GM21717 (cell line): ENCODE results near the gene CACNG4.
A peak's percentile ranks its signal among the peaks of the same experiment; 100 is the strongest.

ENCODE experiments used
- ATAC-seq: cut with Tn5 transposase; IDR thresholded peaks from one replicate; pipeline ENCODE4 v1.9.1; 2021; ENCODE audit warnings: mild to moderate bottlenecking, moderate library complexity; ENCODE audit not compliant: unreplicated experiment

Gene CACNG4

DNA sequence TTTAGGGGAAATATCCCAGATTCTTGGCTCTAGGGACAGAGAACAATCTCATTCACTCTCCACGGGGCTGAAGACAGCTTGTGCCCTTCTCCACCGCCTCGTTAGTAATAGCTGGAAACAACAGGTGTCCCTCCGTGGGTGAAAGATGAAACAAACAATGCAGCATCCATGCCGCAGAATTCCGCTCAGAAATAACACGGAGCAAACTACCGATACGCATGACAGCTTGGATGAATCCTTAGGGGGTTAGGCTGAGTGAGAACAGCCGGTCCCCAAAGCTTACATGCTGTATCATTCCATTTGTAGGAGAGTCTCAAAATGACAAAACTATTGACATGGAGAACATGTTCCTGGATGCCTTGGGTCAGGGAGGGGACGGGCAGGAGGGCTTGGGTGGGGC lies 50.5 kb downstream of the CACNG4 start:
- ATAC-seq: no peak

DNA sequence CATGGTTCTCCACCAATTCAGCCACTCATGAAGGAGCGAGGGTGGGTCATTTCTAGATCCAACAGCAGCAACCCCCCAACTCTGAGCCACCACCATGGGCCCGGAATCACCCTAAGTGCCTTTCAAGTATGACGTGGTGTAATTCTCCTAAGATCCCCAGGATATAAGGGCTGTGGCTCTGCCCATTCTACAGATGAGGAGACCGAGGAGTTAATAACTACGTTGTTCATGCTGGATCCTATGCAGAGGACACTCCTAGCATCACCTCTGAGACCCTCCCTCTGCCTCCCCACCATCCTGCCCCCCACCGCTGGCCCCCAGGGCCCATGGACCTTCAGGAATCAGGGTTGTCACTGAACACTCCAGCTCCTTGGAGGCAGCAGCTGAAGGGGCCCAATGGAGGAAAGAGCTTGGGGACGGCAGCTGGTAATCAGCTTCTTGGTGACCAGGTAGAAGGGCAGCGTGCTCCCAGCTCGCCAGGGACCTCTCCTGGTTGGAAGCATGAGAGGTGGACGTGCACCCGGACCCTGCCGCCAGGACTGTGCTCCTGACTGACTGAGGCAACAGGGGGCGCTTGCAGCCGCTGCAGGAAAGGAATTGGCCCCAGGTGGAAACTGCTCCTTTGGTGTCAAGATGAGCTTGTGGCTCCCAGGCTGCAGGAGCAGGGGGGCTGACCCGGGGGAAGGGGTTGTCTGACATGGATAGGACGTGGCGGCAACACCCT lies 51.7 kb downstream of the CACNG4 start:
- ATAC-seq: no peak

- no peak for ATAC-seq
Observed at GRCh38 chr17:67017910-67018309, 53.4 kb downstream of the CACNG4 start.

DNA sequence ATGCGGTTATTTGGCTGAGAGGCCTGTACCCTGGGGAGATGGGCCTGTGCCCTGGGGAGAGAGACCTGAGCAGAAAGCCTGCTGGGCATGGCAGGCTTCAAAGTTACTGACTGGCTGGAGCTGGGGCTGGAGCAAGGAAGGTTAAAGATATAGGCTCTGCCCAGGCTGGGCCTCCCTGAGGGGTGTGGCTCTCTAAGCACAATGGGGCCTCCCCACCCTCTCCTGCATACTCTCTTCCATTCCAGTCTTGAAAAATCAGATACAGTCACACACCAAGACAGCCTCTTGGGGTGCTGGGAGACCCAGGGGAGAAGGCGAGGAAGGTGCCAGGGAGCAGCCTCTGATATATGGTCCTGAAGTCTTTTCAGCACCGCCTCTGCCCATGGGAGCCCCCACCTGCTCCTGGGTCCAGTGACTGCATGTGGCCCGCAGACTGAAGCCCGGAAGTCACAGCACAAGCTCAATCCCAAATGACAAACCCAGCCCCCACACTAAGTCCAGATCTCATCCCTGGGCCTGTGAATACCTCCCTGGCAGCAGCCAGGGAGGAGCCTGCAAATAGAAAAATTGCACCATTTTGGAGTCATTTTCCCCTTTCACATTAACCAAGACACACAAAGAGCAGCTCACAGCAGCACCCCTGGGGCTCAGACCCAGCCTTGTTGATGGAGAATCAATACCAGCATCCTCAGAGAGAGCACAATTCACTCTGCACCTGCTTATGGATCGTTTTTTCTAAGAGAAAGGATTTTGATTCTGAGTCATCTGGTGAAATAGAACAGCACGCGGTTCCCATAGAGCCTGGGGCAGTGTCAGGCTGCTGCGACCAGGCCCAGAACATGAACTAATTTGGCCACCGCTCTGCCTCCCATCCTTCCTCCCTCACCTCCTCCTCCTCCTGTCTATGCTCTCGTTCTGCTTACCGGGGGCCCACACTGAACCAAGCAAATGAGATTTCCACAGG lies 54.2 kb downstream of the CACNG4 start:
- no peak for ATAC-seq

DNA sequence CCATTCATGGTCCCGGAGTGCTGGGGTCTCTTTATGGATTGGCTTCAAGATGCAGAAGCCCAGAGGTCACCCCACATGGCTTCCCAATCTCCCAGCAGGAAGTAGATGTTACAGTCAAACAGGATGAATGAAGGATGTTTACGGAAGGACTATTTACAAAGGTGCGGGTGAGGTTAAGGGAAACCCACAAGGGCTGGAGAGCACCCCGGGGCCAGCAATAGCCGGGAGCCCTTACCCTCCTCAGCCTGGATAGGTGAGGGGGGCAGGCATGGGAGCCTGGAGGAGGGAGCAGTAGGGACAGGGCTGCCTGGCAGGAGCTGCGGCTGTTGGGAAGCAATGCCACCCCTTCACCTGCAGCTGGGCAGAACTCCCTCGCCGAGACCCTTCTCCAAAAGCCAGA lies 55.3 kb downstream of the CACNG4 start:
- ATAC-seq: no peak

DNA sequence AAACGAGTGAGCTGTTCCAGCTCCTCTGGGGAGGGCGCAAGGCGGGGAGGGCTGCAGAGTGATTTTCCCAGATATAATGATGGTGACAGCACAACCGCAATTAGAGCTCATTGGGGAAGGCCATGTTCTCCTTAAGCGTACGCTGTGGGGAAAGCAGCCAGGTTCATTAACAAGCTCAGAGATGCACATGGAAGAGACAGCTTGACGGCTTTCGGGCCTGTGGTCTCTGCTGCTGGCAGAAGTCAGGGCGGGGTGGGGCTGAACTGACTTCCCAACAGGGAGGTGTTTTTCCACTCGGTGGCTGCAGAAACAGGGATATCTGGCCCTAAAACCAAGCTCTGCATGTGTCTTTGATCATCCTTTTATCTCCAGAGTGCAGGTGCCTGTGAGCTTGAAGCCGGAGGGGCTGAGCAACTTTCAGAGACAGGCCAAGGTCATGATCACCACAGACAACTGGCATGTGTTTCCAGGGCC lies 55.8 kb downstream of the CACNG4 start:
- no peak for ATAC-seq

DNA sequence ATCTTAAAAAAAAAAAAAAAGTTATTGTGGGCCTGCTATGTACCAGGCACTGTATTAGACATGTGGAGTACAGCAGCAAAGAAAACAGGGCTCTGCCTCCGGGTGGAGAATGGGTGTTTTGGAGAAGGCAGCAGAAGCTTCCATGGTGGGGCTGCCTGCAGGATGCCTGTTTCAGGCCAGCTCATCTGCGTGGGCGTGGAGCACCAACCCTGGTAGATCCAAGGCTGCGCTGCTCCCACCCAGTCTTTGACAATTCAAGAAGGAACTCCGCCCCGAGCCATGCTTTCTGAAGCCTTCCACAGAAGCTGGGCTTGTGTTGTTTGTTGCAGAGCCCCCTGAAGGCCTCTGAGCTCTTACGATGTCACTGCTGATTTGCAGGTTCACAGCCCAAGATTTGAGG lies 56.7 kb downstream of the CACNG4 start:
- ATAC-seq: no peak

DNA sequence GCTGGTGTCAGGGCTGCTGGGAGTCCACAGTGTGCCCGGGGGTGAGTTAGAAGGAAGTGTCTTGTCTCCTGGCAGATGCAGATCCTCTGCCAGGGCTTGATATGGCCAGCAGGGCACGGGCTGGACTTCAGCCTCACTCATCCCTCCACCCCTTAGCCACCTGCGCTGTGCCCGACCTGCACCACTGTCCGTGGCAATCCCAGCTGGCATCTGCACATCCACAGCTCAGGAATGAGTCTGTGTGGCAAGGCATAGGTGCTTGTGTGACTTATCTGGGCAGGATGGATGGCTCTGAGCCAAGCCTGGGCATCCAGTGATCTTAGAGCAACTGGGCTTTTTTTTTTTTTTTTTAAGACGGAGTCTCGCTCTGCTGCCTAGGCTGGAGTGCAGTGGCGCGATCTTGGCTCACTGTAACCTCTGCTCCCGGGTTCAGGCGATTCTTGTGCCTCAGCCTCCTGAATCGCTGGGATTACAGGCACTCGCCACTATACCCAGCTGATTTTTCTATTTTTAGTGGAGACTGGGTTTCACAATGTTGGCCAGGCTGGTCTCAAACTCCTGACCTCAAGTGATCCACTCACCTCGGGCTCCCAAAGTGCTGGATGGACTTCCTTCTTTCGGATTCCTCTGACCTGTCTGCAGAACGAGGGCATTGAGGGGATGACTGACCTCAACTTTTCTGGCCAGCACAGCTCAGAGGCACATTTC lies 57.4 kb downstream of the CACNG4 start:
- ATAC-seq: no peak

DNA sequence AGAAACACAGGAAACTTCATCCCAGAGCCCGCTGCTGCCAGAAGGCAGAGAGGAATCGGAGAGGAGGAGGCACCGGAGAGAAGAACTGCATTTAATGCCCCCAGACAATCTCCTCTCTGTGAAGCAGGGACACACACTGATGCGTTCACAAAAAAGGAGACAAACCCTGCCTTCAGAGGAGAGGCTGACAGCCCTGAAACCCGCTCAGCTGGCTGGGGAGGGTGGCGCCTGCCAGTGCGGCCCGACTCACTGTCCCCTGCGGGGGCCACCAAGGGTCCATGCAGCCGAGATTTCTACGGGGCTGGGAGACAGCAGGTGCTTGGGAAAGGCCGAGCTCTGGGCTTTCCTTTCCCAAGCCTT lies 57.9 kb downstream of the CACNG4 start:
- ATAC-seq: no peak

GRCh38 chr17:67024736-67025135 lies 60.2 kb downstream of the CACNG4 start:
- ATAC-seq: no peak

- no peak for ATAC-seq
Observed at GRCh38 chr17:67025216-67025792, 60.8 kb downstream of the CACNG4 start.

DNA sequence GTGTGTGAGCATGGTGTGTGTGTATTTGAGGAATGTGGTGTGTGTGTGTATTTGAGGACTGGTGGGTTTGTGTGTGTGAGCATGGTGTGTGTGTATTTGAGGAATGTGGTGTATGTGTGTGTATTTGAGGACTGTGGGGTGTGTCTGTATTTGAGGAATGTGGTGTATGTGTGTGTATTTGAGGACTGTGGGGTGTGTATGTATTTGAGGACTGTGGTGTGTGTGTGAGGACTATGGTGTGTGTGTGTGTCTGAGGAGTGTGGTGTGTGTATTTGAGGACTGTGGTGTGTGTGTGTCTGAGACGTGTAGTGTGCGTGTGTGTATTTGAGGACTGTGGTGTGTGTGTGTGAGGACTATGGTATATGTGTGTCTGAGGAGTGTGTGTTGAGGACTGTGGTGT lies 61.8 kb downstream of the CACNG4 start:
- ATAC-seq: no peak

- ATAC-seq: no peak
Observed at GRCh38 chr17:67027031-67027628, 62.6 kb downstream of the CACNG4 start.

- ATAC-seq: no peak
Observed at GRCh38 chr17:67030641-67031040, 66.1 kb downstream of the CACNG4 start.

GRCh38 chr17:67032382-67032781 lies 67.9 kb downstream of the CACNG4 start:
- ATAC-seq: no peak

- no peak for ATAC-seq
Observed at GRCh38 chr17:67032985-67033384, 68.5 kb downstream of the CACNG4 start.

DNA sequence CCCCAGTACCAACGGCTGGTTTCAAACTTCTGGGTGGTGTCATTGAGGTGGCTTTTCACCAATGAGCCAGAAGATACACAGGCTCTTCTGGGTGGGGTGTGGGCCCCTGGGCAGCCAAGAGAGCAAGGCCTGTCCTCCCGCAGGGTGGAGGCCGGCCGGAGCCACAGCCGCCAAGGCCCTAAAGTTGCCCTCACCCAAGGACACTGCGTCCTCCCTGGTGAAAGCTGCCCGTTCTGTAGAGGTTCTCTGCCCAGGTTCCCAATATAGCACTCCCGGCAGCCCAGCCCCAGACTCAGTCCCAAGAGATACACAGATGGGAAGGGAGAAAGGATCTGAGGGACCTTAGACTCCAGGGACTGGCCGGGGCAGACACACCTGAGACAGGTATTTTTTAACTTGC lies 69.1 kb downstream of the CACNG4 start:
- no peak for ATAC-seq

DNA sequence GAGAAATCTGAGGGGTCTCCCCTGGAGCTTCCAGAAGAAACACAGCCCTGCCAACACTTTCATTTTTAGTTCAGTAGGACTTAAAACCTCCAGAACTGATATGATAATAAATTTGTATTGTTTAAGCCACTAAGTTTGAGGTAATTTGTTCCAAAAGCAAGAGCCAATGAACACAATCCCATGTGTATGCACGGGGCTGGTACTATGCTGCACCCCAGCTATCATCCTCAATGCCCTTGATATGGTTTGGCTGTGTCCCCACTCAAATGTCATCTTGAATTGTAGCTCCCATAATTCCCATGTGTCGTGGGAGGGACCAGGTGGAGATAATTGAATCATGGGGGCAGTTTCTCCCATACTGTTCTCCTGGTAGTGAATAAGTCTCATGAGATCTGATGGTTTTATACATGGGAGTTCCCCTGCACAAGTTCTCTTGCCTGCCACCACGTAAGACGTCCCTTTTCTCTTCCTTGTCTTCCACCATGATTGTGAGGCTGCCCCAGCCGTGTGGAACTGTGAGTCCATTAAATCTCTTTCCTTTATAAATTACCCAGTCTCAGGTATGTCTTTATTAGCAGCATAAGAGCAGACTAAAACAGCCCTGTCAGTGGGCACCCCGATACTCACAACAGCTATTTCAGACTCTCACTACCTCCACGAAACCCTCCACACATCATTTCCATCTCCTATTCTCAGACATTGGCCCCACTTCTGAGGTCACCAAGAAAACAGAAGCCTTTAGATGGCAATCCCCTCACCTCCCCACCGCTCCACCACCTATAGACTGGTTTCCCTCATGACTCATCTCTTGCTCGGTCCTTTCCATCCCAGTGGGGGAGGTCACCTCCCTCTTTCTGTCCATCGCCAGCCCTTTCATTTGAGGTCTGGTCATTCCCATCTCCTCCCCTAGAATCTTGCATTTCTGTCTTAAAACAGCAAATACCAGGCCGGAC lies 70.9 kb downstream of the CACNG4 start:
- ATAC-seq: peak; percentile 86

DNA sequence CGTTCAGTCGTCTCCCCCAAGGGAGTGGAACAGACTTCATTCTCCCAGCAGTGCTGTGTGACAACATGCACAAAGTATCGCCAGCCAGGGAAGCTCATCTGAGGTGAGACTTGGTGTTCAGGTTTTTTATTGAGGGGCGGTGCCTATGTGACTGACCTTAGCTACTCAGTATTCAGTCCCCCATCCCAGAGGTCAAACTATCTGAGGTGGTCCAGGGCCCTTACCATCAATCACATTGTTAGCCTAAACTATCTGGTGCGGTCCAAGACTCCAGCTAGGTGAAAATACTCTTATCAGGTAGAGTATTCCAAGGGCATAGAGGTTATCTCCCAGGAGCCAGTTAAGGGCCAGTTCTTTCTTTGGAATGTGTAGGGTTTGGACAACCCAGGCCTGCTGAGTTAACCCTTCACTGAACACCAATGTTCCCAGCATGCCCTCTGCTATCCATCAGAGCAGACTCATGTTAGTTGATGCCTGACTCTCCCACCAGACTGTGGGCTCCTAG lies 74.4 kb downstream of the CACNG4 start:
- no peak for ATAC-seq
